Hepatocyte (in vitro differentiated cells): ENCODE results near the gene IGFL1. TPM values are rescaled to one million over a fixed set of nuclear protein-coding genes. Genes with fewer than 3 reads are reported as not detected.

Source experiments
- DNase-seq: peaks from one replicate; pipeline ENCODE4 v3.0.0-alpha.2; 2016; ENCODE audit warnings: low spot score
- H2AFZ ChIP-seq: fragments of 200-600 bp; sonication (generic); 2 replicates; pipeline ENCODE4 v1.6.0; 2016; ENCODE audit warnings: antibody characterized with exemption, mild to moderate bottlenecking
- H3K27ac ChIP-seq: fragments of 200-600 bp; sonication (generic); 2 replicates; pipeline ENCODE4 v1.5.1; 2016; ENCODE audit warnings: mild to moderate bottlenecking
- H3K27me3 ChIP-seq: fragments of 200-600 bp; sonication (generic); 2 replicates; pipeline ENCODE4 v1.6.1; 2016
- H3K36me3 ChIP-seq: fragments of 200-600 bp; sonication (generic); replicated peaks from 2 replicates; pipeline ENCODE4 v1.5.1; 2016; ENCODE audit warnings: low read depth; ENCODE audit not compliant: insufficient read depth
- H3K4me1 ChIP-seq: fragments of 200-600 bp; sonication (generic); 2 replicates; pipeline ENCODE4 v1.5.1; 2016; ENCODE audit warnings: mild to moderate bottlenecking, moderate library complexity; ENCODE audit not compliant: insufficient read depth
- H3K4me2 ChIP-seq: fragments of 200-600 bp; sonication (generic); 2 replicates; pipeline ENCODE4 v1.6.0; 2016
- H3K4me3 ChIP-seq: fragments of 200-600 bp; sonication (generic); 2 replicates; pipeline ENCODE4 v1.5.1; 2016; ENCODE audit warnings: mild to moderate bottlenecking
- H3K79me2 ChIP-seq: fragments of 200-600 bp; sonication (generic); 2 replicates; pipeline ENCODE4 v1.6.0; 2017; ENCODE audit warnings: mild to moderate bottlenecking
- H3K9me2 ChIP-seq: fragments of 200-600 bp; sonication (generic); replicated peaks from 2 replicates; pipeline ENCODE4 v1.6.0; 2017; ENCODE audit warnings: mild to moderate bottlenecking; ENCODE audit not compliant: insufficient read depth
- H3K9me3 ChIP-seq: fragments of 200-600 bp; sonication (generic); 2 replicates; pipeline ENCODE4 v1.5.1; 2016; ENCODE audit warnings: low read depth, mild to moderate bottlenecking
- H4K20me1 ChIP-seq: fragments of 200-600 bp; sonication (generic); 2 replicates; pipeline ENCODE4 v1.6.0; 2016; ENCODE audit warnings: mild to moderate bottlenecking; ENCODE audit not compliant: insufficient read depth, poor library complexity, severe bottlenecking
- EZH2 ChIP-seq: fragments of 200-600 bp; sonication (generic); IDR thresholded peaks from 2 replicates; pipeline ENCODE4 v1.6.1; 2016; ENCODE audit warnings: antibody characterized with exemption, mild to moderate bottlenecking, borderline replicate concordance
- EZH2phosphoT487 ChIP-seq: fragments of 200-600 bp; sonication (generic); IDR thresholded peaks from one replicate; pipeline ENCODE4 v1.6.1; 2018; ENCODE audit warnings: antibody characterized with exemption, mild to moderate bottlenecking, low read depth, moderate library complexity; ENCODE audit not compliant: unreplicated experiment, severe bottlenecking
- WGBS: methylation state at CpG from one replicate; pipeline ENCODE4 v1.1.6; 2016; ENCODE audit warnings: low lambda C conversion rate; ENCODE audit errors: missing lambda C conversion rate; 5-methylcytosine and 5-hydroxymethylcytosine counted together
- polyA plus RNA-seq: library from polyadenylated mRNA; unstranded; fragments of >200 nt; fragmentation: Nextera tagmentation; extraction: Ambion mirVana; gene quantifications from 2 replicates; pipeline ENCODE4 v1.2.1, GENCODE V29; 2016
- total RNA-seq: library from RNA; depleted of rRNA; stranded (reverse); fragments of >200 nt; gene quantifications from 2 replicates; pipeline ENCODE4 v1.2.3, GENCODE V29; 2014
- TF ChIP-seq, protein P1 (sequence below): fragments of 200-600 bp; sonication (generic); IDR thresholded peaks from 2 replicates; pipeline ENCODE4 v1.5.1; 2016; ENCODE audit warnings: antibody characterized with exemption, mild to moderate bottlenecking; ENCODE audit not compliant: poor library complexity

IGFL1 gene
- total and polyA plus RNA-seq, 2 experiments from 2014 or later, result not detected

DNA sequence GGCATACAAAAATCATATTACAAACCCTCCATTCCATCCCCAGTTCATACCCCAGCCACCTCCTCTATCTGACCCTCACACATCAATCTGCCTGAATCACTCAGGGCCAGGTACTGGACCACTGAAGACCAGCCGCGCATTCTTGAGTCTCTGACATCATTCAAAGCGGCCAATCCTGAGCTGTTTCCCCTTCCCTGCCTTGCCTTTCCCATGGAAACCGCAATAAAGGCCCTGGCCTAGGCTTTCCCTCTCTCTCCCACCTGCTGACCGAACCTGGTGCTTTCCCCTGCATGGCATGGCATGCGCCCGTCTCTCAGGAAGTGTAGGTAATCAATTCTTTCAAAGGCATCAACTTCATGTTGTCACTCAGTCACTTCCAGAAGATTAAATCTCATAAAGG lies 49.6 kb downstream of the IGFL1 start:
- 87% methylated on average over 7 of the region's 7 CpGs for WGBS
- H3K9me3 ChIP-seq, result no peaks in the 10 kb centered on the region
- no peak for TF ChIP-seq EZH2
- TF ChIP-seq EZH2phosphoT487, result no peak
- TF ChIP-seq, protein P1, sequence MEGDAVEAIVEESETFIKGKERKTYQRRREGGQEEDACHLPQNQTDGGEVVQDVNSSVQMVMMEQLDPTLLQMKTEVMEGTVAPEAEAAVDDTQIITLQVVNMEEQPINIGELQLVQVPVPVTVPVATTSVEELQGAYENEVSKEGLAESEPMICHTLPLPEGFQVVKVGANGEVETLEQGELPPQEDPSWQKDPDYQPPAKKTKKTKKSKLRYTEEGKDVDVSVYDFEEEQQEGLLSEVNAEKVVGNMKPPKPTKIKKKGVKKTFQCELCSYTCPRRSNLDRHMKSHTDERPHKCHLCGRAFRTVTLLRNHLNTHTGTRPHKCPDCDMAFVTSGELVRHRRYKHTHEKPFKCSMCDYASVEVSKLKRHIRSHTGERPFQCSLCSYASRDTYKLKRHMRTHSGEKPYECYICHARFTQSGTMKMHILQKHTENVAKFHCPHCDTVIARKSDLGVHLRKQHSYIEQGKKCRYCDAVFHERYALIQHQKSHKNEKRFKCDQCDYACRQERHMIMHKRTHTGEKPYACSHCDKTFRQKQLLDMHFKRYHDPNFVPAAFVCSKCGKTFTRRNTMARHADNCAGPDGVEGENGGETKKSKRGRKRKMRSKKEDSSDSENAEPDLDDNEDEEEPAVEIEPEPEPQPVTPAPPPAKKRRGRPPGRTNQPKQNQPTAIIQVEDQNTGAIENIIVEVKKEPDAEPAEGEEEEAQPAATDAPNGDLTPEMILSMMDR, result no peak
- H3K4me2 ChIP-seq, result no peak overlapping the region
- no peaks in the 10 kb centered on the region for H3K36me3 ChIP-seq
- H3K4me1 ChIP-seq, result no peaks in the 10 kb centered on the region
- no peaks in the 10 kb centered on the region for H3K79me2 ChIP-seq
- H4K20me1 ChIP-seq, result no peaks in the 10 kb centered on the region
- peaks cover 3% of the 10 kb centered on the region for H3K27me3 ChIP-seq
- no peaks in the 10 kb centered on the region for H3K9me2 ChIP-seq
- H2AFZ ChIP-seq, result no peak overlapping the region
- no peak overlapping the region for H3K27ac ChIP-seq
- H3K4me3 ChIP-seq, result no peak overlapping the region
- DNase-seq, result no peak

Other genes starting within 250 kb of the IGFL1 start
- gene CCDC61, start 234.3 kb upstream of the IGFL1 start, total RNA-seq, result 3.6 and 4.5 TPM in 2 replicates
- 7.3 and 9.8 TPM in 2 replicates for gene CCDC61, start 234.3 kb upstream of the IGFL1 start, polyA plus RNA-seq
- gene PGLYRP1, start 206.7 kb upstream of the IGFL1 start, total RNA-seq, result not detected in 2 replicates
- gene PGLYRP1, start 206.7 kb upstream of the IGFL1 start, polyA plus RNA-seq, result not detected in 2 replicates
- 1.1 and 1.8 TPM in 2 replicates for gene IGFL4, start 188.7 kb upstream of the IGFL1 start, total RNA-seq
- 0.41 and 0.83 TPM in 2 replicates for gene IGFL4, start 188.7 kb upstream of the IGFL1 start, polyA plus RNA-seq
- gene IGFL3, start 105.1 kb upstream of the IGFL1 start, total RNA-seq, result 2.1 and 2.6 TPM in 2 replicates
- 4.7 and 5.5 TPM in 2 replicates for gene IGFL3, start 105.1 kb upstream of the IGFL1 start, polyA plus RNA-seq
- 12.9 and 15.2 TPM in 2 replicates for gene IGFL2, start 81.5 kb upstream of the IGFL1 start, total RNA-seq
- 17.2 and 22.9 TPM in 2 replicates for gene IGFL2, start 81.5 kb upstream of the IGFL1 start, polyA plus RNA-seq
- gene HIF3A, start 67.3 kb downstream of the IGFL1 start, total RNA-seq, result 54.6 and 56.8 TPM in 2 replicates
- 145 and 149 TPM in 2 replicates for gene HIF3A, start 67.3 kb downstream of the IGFL1 start, polyA plus RNA-seq
- 48.6 and 51.2 TPM in 2 replicates for gene PPP5C, start 117.3 kb downstream of the IGFL1 start, total RNA-seq
- gene PPP5C, start 117.3 kb downstream of the IGFL1 start, polyA plus RNA-seq, result 67.6 and 68.8 TPM in 2 replicates
- gene CCDC8, start 183.8 kb downstream of the IGFL1 start, total RNA-seq, result 36.4 and 51.7 TPM in 2 replicates
- gene CCDC8, start 183.8 kb downstream of the IGFL1 start, polyA plus RNA-seq, result 46.8 and 55.9 TPM in 2 replicates
- 0.27 TPM in 1 of 2 replicates, not detected in the other for gene PNMA8C, start 199.2 kb downstream of the IGFL1 start, total RNA-seq
- gene PNMA8C, start 199.2 kb downstream of the IGFL1 start, polyA plus RNA-seq, result not detected in 2 replicates
- gene PNMA8A, start 241.8 kb downstream of the IGFL1 start, total RNA-seq, result 11.2 and 11.4 TPM in 2 replicates
- gene PNMA8A, start 241.8 kb downstream of the IGFL1 start, polyA plus RNA-seq, result 5.5 and 6.4 TPM in 2 replicates